H9 (cell line): ENCODE measurements around the gene DOLPP1. TPM values are rescaled to one million over a fixed set of nuclear protein-coding genes. Genes with fewer than 3 reads are reported as not detected.

Experiments used
- DNase-seq: peaks from one replicate; pipeline ENCODE4 v3.0.0-alpha.2; 2017
- H2AFZ ChIP-seq: one replicate; pipeline ENCODE4 v1.6.1; 2013; ENCODE audit warnings: mild to moderate bottlenecking, low read length, control low read depth, moderate library complexity
- H2AK5ac ChIP-seq: 2 replicates; pipeline ENCODE4 v1.6.1; 2013; ENCODE audit warnings: low read length, control low read depth, mixed read lengths; ENCODE audit not compliant: insufficient read length
- H2BK120ac ChIP-seq: one replicate; pipeline ENCODE4 v1.6.1; 2013; ENCODE audit warnings: low read depth, mild to moderate bottlenecking, low read length, control low read depth, inconsistent platforms; ENCODE audit not compliant: poor library complexity, severe bottlenecking
- H2BK12ac ChIP-seq: 2 replicates; pipeline ENCODE4 v1.6.1; 2013; ENCODE audit warnings: low read length, control low read depth, mixed read lengths, low read depth; ENCODE audit not compliant: insufficient read length
- H2BK15ac ChIP-seq: 2 replicates; pipeline ENCODE4 v1.6.1; 2013; ENCODE audit warnings: low read depth, low read length, control low read depth
- H2BK20ac ChIP-seq: one replicate; pipeline ENCODE4 v1.6.1; 2013; ENCODE audit warnings: low read depth, mild to moderate bottlenecking, low read length, control low read depth, inconsistent platforms; ENCODE audit not compliant: poor library complexity, severe bottlenecking
- H2BK5ac ChIP-seq: 2 replicates; pipeline ENCODE4 v1.6.1; 2013; ENCODE audit warnings: low read length, control low read depth, mixed read lengths; ENCODE audit not compliant: insufficient read length
- H3K14ac ChIP-seq: 2 replicates; pipeline ENCODE4 v1.6.1; 2013; ENCODE audit warnings: low read length, control low read depth; ENCODE audit not compliant: insufficient read depth
- H3K18ac ChIP-seq: 2 replicates; pipeline ENCODE4 v1.6.1; 2013; ENCODE audit warnings: low read depth, mild to moderate bottlenecking, mixed read lengths, low read length, control low read depth; ENCODE audit not compliant: insufficient read length
- H3K23ac ChIP-seq: 2 replicates; pipeline ENCODE4 v1.6.1; 2013; ENCODE audit warnings: low read length, control low read depth, mixed read lengths, low read depth; ENCODE audit not compliant: insufficient read length
- H3K23me2 ChIP-seq: 2 replicates; pipeline ENCODE4 v1.6.1; 2013; ENCODE audit warnings: low read depth, mild to moderate bottlenecking, mixed read lengths, low read length, control low read depth; ENCODE audit not compliant: insufficient read length, poor library complexity, severe bottlenecking
- H3K27ac ChIP-seq: 2 replicates; pipeline ENCODE4 v1.5.1; 2013; ENCODE audit warnings: low read length, control low read depth, mixed read lengths, low read depth; ENCODE audit not compliant: insufficient read length
- H3K27me3 ChIP-seq: 2 replicates; pipeline ENCODE4 v1.6.1; 2013; ENCODE audit warnings: low read length, control low read depth, inconsistent platforms; ENCODE audit not compliant: insufficient read depth
- H3K4ac ChIP-seq: 2 replicates; pipeline ENCODE4 v1.6.1; 2013; ENCODE audit warnings: low read depth, mild to moderate bottlenecking, control low read depth, inconsistent platforms, low read length, moderate library complexity
- H3K4me1 ChIP-seq: 2 replicates; pipeline ENCODE4 v1.6.1; 2013; ENCODE audit warnings: low read length, control low read depth, inconsistent platforms; ENCODE audit not compliant: insufficient read depth
- H3K4me2 ChIP-seq: 2 replicates; pipeline ENCODE4 v1.6.1; 2013; ENCODE audit warnings: low read length, control low read depth, mixed read lengths; ENCODE audit not compliant: insufficient read length, insufficient read depth
- H3K56ac ChIP-seq: 2 replicates; pipeline ENCODE4 v1.6.1; 2013; ENCODE audit warnings: low read depth, mild to moderate bottlenecking, mixed read lengths, low read length, control low read depth; ENCODE audit not compliant: insufficient read length
- H3K79me1 ChIP-seq: 2 replicates; pipeline ENCODE4 v1.6.1; 2013; ENCODE audit warnings: low read depth, mild to moderate bottlenecking, moderate library complexity, low read length, control low read depth, inconsistent platforms; ENCODE audit not compliant: insufficient read depth, poor library complexity, severe bottlenecking
- H3K79me2 ChIP-seq: 2 replicates; pipeline ENCODE4 v1.6.1; 2013; ENCODE audit warnings: low read length, control low read depth, inconsistent platforms; ENCODE audit not compliant: insufficient read depth
- H3K9ac ChIP-seq: 2 replicates; pipeline ENCODE4 v1.6.1; 2013; ENCODE audit warnings: low read length, control low read depth, mixed read lengths; ENCODE audit not compliant: insufficient read length; ENCODE audit errors: extremely low read depth
- H3K9me3 ChIP-seq: one replicate; pipeline ENCODE4 v1.6.1; 2013; ENCODE audit warnings: low read depth, low read length, inconsistent platforms; ENCODE audit not compliant: control insufficient read depth
- H3T11ph ChIP-seq: one replicate; pipeline ENCODE4 v1.6.1; 2013; ENCODE audit warnings: mild to moderate bottlenecking, low read length, control low read depth, inconsistent platforms
- H4K20me1 ChIP-seq: one replicate; pipeline ENCODE4 v1.6.1; 2013; ENCODE audit not compliant: control insufficient read depth, insufficient read length, insufficient read depth
- H4K5ac ChIP-seq: 2 replicates; pipeline ENCODE4 v1.6.1; 2013; ENCODE audit warnings: low read depth, mild to moderate bottlenecking, mixed read lengths, low read length, control low read depth; ENCODE audit not compliant: insufficient read length
- H4K8ac ChIP-seq: replicated peaks from 2 replicates; pipeline ENCODE4 v1.6.1; 2013; ENCODE audit warnings: low read length, control low read depth, mixed read lengths, low read depth; ENCODE audit not compliant: insufficient read length
- H4K91ac ChIP-seq: 2 replicates; pipeline ENCODE4 v1.6.1; 2013; ENCODE audit warnings: low read depth, mild to moderate bottlenecking, moderate library complexity, mixed read lengths, low read length, control low read depth; ENCODE audit not compliant: insufficient read length
- H3K27ac Mint-ChIP-seq, 3 experiments: 2 replicates in 2 of 3; 3 replicates in 1 of 3; pipeline ENCODE4 v1.8.0; 2020 to 2021; ENCODE audit warnings: mixed read lengths in 3 of 3, mild to moderate bottlenecking in 1 of 3, moderate library complexity in 1 of 3
- H3K27me3 Mint-ChIP-seq: 2 replicates; pipeline ENCODE4 v1.8.0; 2021; ENCODE audit warnings: low read depth, mild to moderate bottlenecking, moderate library complexity, mixed read lengths
- H3K36me3 Mint-ChIP-seq, 3 experiments: 2 replicates in 2 of 3; 3 replicates in 1 of 3; pipeline ENCODE4 v1.8.0; 2020 to 2021; ENCODE audit warnings: low read depth in 3 of 3, mixed read lengths in 3 of 3; ENCODE audit not compliant: insufficient read depth in 1 of 3
- H3K4me1 Mint-ChIP-seq, 2 experiments: 2 replicates each; pipeline ENCODE4 v1.8.0; 2020; ENCODE audit warnings: mixed read lengths in 2 of 2
- H3K4me3 Mint-ChIP-seq, 2 experiments: 2 replicates in 1 of 2; 3 replicates in 1 of 2; pipeline ENCODE4 v1.8.0; 2020 to 2021; ENCODE audit warnings: mild to moderate bottlenecking in 2 of 2, mixed read lengths in 2 of 2, moderate library complexity in 1 of 2
- H3K9me3 Mint-ChIP-seq, 2 experiments: 2 replicates in 1 of 2; 3 replicates in 1 of 2; pipeline ENCODE4 v1.8.0; 2020; ENCODE audit warnings: mild to moderate bottlenecking in 2 of 2, mixed read lengths in 2 of 2, moderate library complexity in 1 of 2
- WGBS: extraction: QIAGEN DNeasy Blood & Tissue Kit; methylation state at CpG from one replicate; pipeline ENCODE4 v1.1.7; 2013; ENCODE audit warnings: missing lambda C conversion rate, low lambda C conversion rate, mixed read lengths; ENCODE audit not compliant: insufficient read length; ENCODE audit errors: extremely low coverage; 5-methylcytosine and 5-hydroxymethylcytosine counted together
- total RNA-seq: library from RNA; stranded (reverse); gene quantifications from 2 replicates; pipeline ENCODE4 v1.2.1, GENCODE V29; 2021
- TF ChIP-seq, protein P1 (sequence below): fragments of 200-600 bp; sonication (generic); conservative IDR thresholded peaks from 3 replicates; pipeline ENCODE4 v1.8.0; 2021; ENCODE audit warnings: antibody characterized with exemption, mild to moderate bottlenecking

The DOLPP1 gene
- total RNA-seq, 1 experiment from 2014 or later, result 42.6 TPM

DNA sequence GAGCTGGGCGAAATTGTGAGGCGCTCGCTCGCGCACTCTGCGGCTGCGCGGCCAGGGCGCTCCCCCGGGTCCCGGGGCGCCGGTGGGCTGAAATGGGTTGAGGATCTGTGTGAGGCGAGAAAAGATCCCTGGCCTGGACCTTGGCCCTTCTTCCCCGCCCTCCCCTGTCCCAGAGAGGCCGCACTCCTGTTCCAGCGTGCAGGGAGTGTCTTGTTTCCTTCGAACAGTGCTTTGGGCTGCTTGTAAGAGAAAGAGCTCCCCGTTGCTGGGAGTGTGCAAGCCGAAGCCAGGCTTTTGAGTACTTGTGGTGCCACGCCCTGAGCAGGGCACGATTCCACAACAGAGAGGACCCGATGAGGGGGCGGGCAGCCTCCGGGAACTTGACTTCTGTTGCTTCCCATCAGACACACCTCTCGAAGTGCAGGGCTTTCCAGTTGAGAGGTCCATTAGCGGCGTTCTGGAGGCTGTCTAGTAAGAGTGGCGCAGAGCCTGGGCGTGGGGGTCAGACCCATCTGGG is 535 bp downstream of the DOLPP1 start:
- H3K27ac Mint-ChIP-seq, result peak overlapping the region in 2 of 3 experiments; percentile 68 to 79; a peak in 2 of 7 replicates
- no peak overlapping the region for H4K5ac ChIP-seq

More for the DNA sequence above, 535 bp downstream of the DOLPP1 start:
- Mint-ChIP-seq H3K4me1 (peaks cover 3 to 17% of the 10 kb centered on the region in 2 experiments), H3K36me3 (peaks cover 5 to 22% (median 14%) of the 10 kb centered on the region in 3 experiments; a peak in 6 of 7 replicates), H3K9me3 (no peaks in the 10 kb centered on the region), H3K27me3 (peaks cover 3% of the 10 kb centered on the region; the same call in 1 of the 2 replicates), H3K4me3 (peak overlapping the region; percentile 88 to 95)
- H3K4ac ChIP-seq, result no peak overlapping the region
- DNase-seq, result no peak
- no peak overlapping the region for H3K27ac ChIP-seq
- H4K8ac ChIP-seq, result no peak overlapping the region
- H3K9me3 ChIP-seq, result no peaks in the 10 kb centered on the region
- peak overlapping the region; percentile 75 for H3K9ac ChIP-seq
- H2BK20ac ChIP-seq, result no peak overlapping the region
- H3K27me3 ChIP-seq, result no peaks in the 10 kb centered on the region
- TF ChIP-seq, protein P1, sequence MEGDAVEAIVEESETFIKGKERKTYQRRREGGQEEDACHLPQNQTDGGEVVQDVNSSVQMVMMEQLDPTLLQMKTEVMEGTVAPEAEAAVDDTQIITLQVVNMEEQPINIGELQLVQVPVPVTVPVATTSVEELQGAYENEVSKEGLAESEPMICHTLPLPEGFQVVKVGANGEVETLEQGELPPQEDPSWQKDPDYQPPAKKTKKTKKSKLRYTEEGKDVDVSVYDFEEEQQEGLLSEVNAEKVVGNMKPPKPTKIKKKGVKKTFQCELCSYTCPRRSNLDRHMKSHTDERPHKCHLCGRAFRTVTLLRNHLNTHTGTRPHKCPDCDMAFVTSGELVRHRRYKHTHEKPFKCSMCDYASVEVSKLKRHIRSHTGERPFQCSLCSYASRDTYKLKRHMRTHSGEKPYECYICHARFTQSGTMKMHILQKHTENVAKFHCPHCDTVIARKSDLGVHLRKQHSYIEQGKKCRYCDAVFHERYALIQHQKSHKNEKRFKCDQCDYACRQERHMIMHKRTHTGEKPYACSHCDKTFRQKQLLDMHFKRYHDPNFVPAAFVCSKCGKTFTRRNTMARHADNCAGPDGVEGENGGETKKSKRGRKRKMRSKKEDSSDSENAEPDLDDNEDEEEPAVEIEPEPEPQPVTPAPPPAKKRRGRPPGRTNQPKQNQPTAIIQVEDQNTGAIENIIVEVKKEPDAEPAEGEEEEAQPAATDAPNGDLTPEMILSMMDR, result no peak
- no peak overlapping the region for H2BK5ac ChIP-seq
- no peak overlapping the region for H3K18ac ChIP-seq
- no peak overlapping the region for H3K14ac ChIP-seq
- peaks cover 2% of the 10 kb centered on the region for H3K79me1 ChIP-seq
- H3K4me1 ChIP-seq, result no peaks in the 10 kb centered on the region; the same call in 1 of the 2 replicates
- peaks cover 6% of the 10 kb centered on the region; the same call in 1 of the 2 replicates for H3K79me2 ChIP-seq
- no peak overlapping the region for H3T11ph ChIP-seq
- H3K23me2 ChIP-seq, result peaks cover 12% of the 10 kb centered on the region
- H3K4me2 ChIP-seq, result peak overlapping the region; percentile 72
- no peak overlapping the region for H2BK15ac ChIP-seq
- peaks cover 2% of the 10 kb centered on the region for H4K20me1 ChIP-seq
- no peak overlapping the region for H2AFZ ChIP-seq
- H2BK120ac ChIP-seq, result no peak overlapping the region
- H4K91ac ChIP-seq, result no peak overlapping the region
- H3K56ac ChIP-seq, result no peak overlapping the region
- H3K23ac ChIP-seq, result no peak overlapping the region
- WGBS, result no CpG with 5 or more reads among the region's 30 CpGs
- no peak overlapping the region for H2AK5ac ChIP-seq
- no peak overlapping the region for H2BK12ac ChIP-seq
